IPS-NIHi7 (cell line): Measurements from ENCODE around the gene PEX14.
A peak's percentile ranks its signal among the peaks of the same experiment; 100 is the strongest.

Experiments used
- DNase-seq: peaks from one replicate; pipeline ENCODE4 v3.0.0; 2012; ENCODE audit warnings: mixed read lengths; ENCODE audit errors: extremely low spot score

PEX14 gene

GRCh38 chr1:10646347-10646861, 171.7 kb downstream of the PEX14 start:
- DNase-seq = no peak

GRCh38 chr1:10647414-10648170, 172.8 kb downstream of the PEX14 start:
- DNase-seq = no peak

DNA sequence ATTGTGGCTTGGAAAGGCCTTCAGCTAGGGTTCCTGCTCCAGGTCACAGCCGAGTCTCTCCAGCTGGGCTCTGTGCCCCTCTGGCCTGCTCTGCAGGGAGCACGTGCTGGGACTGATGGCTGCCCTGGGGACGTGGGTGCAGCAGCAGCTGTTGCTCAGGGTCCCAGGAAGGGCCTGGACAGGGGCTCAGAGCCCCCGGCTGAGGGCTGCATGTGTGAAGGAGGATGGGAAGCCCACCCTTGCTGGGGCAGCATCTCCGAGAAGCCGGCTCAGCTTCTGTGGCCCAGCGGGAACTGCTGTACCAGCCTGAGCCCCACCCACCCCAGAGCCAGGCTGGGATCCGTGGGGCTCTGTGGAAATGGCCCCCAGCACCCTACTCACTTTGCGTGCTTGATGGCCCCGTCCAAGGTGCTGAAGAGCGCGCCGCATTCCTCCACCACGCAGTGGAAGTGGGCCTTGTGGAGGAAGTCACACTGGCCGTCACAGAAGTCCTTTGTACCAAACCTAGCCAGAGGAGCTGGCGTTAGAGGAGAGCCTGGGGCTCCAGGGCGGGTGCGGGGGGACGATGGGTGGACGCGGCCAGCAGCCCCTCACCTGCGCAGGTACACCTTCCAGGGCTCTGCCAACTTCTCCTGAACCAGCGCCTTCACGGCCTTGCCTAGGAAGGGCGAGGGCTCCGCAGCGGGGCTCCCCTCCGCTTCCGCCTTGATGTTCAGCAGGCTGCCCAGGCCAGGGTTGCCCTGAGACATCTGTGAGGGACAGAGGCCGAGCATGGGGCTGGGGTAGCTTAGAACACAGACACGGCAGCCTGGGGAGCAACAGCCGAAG, 174.2 kb downstream of the PEX14 start:
- DNase-seq = no peak

DNA sequence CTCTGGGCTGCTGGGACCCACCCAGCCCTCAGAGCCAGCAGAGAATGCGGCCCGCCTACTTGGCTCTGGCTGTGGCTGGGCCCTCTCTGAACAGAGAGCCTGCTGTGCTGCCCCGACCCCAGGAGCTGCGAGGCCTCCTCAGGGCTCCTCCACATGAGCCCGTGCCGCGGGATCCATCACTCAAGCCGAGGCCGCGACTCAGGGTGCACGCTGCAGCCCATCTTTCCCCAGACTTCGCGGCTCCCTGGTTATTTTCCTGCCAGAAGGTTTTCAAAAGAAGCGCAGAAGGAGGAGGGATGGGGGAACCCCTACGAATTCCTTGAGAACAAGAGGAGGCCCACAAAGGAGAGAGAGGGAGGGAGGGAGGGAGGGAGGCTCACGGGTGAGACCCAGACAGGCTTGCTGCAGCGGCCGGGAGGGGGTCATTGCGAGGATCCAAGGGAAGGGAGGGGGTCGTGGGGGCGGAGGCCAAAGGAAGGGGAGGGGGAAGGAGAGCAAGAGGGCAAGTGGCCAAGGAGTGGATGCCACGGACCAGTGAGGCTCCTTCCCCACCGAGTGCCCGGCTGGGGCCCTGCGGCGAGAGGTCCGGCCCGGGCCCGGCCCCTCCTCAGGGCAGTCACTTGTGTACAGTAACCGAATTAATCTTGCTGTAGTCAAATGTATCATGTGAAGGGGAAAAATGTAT, 174.9 kb downstream of the PEX14 start:
- DNase-seq = no peak

DNA sequence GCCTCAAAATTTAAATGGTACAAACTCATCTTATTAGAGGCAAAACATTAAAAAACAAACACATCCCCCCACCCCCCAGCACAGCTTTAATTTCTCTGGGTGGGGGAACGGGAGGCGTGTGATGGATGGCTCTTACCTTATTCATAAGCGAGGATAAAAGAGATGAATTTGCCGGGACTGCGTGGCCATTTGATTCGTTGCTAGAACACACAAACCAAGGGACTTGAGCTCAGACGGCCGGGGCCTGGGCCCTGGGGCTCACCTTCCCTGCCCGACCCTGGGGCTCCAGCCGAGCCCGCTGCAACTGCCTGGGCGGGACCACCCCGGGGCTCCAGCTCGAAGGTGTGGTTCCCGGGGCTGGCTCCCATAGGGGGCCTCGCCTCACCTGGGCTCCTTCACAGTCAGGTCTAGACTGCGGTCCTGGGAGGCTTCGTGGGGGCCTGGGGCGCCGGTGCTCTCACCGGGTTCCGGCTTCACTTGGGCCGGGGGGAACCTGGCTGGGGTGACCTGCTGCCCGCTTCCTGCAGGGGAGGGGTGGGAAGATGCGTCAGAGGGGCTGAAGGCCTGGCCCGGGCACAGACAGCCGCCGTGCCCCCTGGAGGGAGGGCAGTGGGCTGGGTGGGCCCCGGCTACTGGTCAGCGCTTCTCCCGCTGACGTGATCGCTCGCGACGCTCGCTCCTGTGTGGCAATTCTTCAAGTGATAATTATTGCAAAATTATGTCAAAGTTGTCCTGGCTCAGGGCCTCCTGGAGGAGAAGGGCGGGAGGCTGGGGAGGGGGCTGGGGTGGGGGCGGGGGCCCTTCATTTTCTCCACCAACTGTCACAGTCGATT, 176.0 kb downstream of the PEX14 start:
- DNase-seq = no peak

DNA sequence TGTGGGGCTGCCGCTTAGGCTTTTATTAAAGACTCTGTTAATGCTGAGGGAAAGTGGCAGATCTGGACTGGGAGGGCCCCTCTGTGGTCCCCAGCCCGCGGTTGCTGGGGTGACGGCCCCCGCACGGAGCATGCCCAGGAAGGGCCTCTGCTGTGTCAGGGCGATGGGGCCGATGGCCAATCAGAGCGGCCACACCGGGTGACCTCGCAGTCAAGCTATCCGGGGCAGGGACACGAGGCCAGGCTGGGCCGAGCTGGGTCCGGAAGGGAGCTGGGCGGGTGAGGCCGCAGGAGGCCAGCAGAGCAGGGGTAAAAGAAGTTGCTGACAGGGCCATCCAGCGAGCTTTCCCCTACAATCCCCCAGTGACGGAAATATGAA, 176.6 kb downstream of the PEX14 start:
- DNase-seq = peak; percentile 69

GRCh38 chr1:10651793-10652192, 177.0 kb downstream of the PEX14 start:
- peak; percentile 78 for DNase-seq

DNA sequence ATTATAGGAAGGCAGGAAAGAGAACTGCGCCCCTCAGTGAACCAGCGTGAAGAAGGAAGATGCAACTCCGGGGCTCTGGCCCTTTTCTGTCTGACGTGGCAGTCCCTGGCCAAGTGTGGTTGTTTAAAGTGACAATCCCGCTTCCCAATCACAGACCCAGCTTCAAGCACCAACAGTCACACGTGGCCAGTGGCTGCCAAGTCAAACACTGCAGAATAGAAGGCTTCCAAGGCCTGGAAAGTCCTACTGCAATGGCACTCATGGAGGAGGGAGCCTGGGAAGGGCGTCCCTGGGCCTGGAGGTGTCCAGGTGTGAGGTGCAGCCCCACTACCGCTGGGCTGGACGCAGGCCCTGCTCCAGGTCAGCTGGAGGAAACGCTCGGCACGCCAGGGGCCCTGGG, 177.9 kb downstream of the PEX14 start:
- DNase-seq = no peak

GRCh38 chr1:10653370-10654125, 178.8 kb downstream of the PEX14 start:
- DNase-seq = no peak

DNA sequence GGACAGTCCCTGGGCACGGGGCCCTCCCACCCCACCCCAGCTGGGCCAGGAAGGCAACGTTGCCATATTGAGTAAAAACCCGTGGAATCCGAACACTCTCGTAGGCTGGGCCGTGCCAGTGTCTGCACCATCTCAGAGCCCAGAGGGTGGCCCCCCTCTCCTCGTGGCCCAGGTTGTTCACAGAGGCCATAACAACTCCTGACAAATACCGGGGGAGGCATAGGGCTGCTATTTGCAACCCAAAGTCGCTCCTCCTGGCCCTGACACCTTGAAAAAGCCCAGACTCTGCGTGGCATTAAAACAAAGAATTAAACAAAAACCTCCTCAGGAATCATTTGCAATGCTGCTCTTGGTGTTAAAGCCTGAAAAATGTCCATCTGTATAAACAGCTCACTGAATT, 180.3 kb downstream of the PEX14 start:
- no peak for DNase-seq

GRCh38 chr1:10656431-10656830, 181.7 kb downstream of the PEX14 start:
- no peak for DNase-seq

DNA sequence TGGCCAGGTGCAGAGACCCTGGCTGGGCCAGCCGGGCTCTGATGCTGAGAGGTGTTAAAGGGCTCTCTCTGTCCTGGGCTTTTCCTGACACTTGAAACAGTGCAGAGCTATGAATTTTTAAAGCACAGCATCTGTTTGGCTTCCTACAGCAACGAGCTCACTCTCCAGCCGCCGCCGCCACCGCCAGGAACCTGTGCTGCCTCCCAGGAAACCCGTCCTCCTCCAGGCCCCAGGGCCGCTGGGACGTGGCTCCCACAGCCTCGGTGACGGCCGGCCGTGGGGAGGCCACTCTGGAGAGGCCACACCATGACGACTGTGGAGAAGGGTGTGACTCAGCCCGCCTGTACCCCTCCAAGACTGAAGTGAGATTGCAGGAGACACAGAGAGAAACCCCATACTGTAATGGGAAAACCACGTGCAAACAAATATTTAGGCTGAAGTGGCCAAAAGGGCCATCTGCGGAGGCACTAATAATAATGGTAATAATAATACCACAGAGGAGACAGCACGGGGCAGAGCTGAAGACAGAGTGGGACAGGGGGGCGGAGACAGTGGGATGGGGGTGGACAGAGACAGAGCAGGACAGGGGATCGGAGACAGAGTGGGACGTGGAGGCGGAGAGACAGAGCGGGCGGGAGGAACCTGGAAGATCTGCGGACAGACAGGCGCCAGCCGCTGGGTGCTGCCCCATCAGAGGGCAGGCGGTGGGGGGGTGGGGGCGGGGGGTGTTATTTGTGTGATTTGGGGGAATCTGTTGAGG, 182.5 kb downstream of the PEX14 start:
- DNase-seq = no peak

GRCh38 chr1:10658396-10659066, 183.8 kb downstream of the PEX14 start:
- DNase-seq = no peak

DNA sequence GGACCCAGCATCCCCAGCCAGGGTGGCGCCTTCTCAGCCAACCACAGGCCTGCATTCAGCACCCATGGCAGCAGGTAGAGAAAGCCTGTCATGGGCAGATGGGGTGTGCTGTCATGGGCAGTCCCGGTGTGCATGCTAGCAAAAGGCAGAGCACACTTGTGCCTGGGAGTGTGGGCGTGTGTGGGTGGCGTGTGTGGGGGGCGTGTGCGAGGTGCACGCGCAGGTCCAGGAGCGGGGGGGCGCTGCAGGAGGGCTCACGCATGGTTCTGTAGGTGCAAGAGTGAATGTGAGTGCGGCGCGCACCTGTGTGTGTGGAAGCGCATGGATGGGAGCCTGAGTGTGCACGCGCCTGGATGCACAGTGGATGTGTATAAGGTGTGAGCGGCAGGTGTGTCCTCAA, 184.5 kb downstream of the PEX14 start:
- DNase-seq = no peak

DNA sequence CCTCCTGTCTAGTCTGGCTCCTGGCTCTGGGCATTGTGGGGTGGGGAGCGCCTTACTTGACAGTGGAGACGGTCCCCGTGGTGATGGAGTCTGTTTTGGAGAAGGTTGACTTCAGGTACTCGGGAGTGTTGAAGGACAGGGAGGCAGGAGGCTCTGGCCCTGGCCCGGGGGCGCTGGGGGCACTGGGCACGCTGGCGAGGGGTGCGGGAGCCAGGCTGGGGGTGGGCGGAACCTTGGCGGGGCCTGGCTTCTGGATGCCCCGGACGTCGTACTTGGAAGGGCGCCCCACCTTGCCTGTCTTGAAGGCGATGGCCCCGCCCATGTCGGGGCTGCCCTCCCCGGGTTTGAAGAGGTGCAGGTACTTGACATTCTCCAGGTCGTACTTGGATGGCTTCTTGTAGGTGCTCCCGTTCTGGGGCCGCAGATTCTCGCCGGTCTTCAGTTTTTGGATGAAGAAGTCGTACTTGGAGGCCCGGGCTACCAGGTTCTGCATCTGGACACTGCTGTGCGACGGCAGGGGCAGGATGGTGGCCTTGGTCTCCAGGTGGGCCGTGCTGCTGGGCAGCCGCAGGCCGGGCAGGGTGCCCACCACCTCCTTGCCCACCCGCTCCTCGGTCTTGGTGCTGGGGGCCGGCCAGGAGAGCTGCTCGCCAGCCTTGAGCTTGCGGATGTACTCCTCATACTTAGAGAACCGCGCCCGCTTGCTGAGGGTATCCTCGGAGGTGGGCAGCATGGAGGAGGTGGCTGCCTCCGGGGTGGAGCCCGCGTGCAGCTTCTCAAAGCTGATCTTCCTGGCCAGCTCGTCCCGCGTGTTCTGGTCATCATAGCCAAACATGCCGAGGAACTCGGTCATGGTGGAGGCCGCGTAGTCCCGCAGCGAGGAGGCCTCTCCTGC, 185.1 kb downstream of the PEX14 start:
- DNase-seq = no peak

DNA sequence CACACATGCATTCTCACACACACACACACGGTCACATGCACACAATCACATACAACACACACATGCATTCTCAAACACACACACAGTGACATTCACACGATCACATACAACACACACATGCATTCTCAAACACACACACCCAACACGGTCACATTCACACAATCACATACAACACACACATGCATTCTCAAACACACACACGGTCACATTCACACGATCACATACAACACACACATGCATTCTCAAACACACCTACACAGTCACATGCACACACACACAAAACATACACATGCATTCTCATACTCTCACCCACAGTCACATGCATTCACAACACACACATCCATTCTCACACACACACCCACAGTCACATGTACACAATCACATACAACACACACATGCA, 186.7 kb downstream of the PEX14 start:
- DNase-seq = no peak

DNA sequence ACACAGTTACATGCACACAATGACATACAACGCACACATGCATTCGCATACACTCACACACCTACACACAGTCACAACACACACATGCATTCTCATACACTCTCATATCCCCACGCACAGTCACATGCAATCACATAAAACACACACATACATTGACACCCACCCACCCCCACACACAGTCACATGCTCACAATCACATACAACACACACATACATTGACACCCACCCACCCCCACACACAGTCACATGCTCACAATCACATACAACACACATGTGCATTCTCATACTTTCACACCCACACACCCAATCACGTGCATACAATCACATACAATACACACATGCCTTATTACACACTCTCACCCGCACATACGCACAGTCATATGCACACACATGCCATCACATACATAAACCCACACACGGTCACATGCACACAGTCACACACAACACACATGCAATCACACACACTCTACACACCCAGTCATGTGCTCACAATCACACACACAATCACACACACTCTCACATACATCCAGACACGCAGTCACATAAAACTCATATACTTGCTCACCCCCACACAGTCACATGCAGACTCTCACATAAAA, 187.4 kb downstream of the PEX14 start:
- no peak for DNase-seq
